Nucleus accumbens (tissue), 56 donors: ENCODE results near the gene DAPK1.
A peak's percentile ranks its signal among the peaks of the same experiment; 100 is the strongest.

ENCODE experiments used
- DNase-seq, 56 donors: peaks; one replicate each; lab custom pipeline; 2025; lab: John Stamatoyannopoulos, UW

DAPK1 gene

DNA sequence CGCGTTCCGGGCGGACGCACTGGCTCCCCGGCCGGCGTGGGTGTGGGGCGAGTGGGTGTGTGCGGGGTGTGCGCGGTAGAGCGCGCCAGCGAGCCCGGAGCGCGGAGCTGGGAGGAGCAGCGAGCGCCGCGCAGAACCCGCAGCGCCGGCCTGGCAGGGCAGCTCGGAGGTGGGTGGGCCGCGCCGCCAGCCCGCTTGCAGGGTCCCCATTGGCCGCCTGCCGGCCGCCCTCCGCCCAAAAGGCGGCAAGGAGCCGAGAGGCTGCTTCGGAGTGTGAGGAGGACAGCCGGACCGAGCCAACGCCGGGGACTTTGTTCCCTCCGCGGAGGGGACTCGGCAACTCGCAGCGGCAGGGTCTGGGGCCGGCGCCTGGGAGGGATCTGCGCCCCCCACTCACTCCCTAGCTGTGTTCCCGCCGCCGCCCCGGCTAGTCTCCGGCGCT, at the start of gene DAPK1:
DAPK1 (plus strand) TSS at position 264 of the 442 bp plus-strand sequence. CDS start 1,211 bp downstream, outside the sequence.
- DNase-seq: peak in 31 of 56 donors; percentile 9 to 74 (median 43)

DNA sequence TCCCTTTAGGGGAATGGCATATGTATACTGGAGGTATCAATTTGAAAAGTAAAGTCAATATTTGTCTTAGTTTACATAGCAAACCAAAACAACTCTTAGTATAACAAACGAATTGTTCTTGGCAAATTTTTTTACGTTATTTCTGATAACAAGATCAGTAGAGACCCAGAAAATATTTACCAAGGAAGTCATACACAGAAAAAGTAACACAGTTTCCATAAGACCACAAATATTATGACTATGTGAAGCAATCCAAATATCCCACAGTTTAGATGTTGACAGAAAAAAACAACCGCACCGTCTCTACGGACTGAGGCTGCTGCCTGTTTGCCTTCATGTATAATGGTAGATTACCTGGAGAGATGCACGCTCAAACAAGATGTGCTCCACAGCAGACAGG, 46.5 kb upstream of the DAPK1 start:
- no peak for DNase-seq

DNA sequence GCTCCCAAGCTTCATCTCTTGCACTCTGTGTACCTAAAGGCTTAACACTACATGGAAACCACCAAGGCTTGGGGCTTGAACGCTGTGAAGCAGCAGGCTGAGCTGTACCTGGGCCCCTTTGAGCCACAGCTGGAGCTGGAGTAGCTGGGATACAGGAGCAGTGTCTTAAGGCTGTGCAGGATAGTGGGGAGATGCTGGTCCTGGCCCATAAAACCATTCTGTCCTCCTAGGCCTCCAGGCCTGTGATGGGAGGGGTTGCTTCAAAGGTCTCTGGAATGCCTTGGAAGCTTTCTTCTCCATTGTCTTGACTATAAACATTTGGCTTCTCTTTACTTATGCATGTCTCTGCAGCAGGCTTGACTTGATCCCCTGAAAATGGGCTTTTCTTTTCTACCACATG, 42.3 kb upstream of the DAPK1 start:
- DNase-seq: no peak

DNA sequence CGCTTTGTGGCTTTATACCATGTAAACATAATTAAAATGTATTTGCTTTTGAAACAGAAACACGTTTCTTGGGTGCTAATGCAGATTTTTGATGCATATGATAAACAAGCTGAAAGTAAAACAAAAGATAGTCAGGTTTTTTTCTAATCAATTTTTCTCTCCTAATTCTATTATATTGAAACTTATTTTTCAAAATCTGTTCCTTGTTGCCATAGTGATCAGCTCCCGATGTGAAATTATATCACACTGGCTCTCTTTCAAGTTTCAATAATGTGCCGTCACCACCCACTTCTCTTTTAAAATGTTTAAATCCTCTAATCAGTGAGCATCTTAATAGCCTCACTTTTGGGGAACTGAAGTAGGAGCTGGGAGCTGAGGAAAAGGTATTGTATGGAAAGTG, 36.4 kb upstream of the DAPK1 start:
- no peak for DNase-seq

DNA sequence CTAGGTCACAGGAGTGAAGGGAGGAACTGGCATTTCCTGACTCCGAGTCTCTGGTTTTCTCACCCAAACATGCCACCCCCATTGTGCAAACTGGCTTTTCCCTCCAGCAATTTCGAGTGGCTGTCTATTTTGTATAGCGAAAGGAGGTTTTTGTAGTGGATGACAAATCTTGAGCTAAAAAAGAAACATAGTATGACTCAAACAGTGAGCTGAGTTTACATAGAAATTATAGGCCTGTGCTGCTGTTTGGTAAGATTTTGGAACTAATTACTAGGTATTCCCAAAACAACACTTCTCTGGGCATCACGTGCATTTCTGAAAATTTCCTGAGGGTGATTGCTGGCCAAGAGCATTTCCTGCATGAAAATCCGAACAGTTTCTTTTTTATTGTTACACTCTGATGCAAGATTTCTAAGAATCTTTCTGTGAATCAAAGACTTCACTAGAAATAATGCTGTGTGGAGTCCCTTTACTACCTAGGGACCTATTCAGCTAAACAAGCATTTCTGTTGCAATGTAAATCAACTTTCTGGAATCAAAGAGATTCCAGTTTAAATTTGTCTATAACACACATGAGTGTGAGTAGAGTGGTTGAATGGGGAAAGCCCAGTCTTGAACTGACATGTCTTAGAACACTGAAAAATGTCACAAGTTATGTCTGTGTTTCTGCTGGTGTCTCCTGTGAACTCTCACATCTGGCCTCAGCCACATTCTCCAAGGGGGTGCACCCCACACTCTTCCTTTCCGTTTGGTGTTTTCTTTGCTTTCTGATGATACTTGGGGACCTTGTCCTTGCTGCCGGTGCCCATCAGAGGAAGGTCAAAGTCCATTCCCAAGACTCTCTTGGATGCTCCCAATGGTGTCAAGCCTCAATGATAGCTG, 33.3 kb upstream of the DAPK1 start:
- peak in 4 of 56 donors; percentile 2 to 14 (median 4) for DNase-seq

DNA sequence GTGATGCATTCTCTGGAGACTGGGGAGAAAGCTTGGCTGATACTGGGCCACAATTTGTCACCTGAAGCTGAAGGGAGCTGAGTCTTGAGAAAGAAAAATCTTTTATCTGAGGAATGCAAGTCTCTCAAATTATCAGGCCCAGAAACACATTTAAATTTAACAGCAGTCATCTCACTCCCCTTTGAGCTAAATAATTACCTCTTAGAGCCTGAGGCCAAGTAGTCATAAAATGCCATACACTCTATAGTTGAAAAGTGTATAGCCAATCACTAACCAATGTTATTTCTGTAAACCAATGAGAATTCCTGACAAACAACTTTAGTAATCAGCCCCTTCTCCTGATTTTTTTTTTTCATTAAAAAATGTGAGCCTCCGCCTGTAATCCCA, 32.7 kb upstream of the DAPK1 start:
- DNase-seq: no peak

DNA sequence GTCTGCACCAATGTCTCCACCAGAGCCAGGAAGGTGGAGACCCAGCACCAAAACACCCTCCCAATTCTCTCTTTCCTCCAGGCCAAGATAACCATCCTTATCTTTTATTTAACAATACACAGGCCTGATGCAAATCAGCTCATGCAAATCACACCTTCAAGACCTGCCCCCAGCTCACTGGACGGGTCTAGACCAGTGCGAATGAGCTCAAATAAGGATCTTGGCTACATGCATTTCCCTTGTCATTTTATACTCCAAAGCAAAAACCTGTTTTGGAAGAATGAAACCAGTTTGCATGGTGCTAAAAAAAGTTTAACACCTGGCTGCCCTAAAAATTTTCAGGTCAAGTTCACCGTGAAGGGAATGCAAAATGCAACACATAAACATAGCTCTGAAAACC, 31.9 kb upstream of the DAPK1 start:
- no peak for DNase-seq

DNA sequence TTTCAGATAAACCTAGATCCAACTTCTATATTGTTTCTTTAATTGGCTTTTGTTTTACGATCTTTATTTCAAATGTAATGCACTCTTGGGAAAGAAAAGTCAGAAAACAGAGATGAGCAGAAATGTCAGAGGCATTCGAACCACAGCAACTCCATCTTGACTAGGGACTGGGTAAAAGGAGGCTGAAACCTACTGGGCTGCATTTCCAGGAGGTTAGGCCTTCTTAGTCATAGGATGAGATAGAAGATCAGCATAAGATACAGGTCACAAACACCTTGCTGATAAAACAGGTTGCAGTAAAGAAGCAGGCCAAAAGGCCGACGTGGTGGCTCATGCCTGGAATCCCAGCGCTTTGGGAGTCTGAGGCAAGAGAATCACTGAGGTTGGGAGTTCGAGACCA, 30.5 kb upstream of the DAPK1 start:
- DNase-seq: no peak

DNA sequence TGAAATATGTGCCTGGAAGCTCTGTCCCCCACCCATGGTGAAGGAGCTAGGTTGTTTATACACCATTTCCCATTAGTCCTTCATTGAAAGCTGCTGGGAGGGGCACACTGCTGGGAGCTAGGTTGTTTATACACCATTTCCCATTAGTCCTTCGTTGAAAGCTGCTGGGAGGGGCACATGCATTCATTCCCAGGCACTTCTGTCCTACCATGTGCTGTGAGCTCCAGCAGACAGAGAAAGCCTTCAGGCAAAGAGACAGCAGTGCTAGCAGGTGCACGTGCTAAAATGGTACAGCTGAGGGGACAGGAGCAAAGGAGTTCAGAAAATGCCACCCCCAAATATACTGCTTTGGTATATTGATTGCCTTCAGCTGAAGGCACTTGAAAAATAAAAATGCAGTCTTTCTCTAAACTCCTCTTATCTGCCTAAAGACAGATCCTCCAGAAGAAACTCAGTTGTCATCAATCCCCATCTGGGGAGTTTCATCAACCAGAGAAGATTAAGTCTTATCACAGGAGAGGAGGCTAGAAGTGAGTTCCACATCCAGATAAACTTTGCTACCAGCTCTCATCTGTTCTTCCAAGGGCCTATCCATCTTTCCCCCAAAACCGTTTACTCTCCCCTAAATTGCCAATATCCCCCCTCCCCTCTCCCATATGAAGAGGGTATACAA, 27.7 kb upstream of the DAPK1 start:
- no peak for DNase-seq

DNA sequence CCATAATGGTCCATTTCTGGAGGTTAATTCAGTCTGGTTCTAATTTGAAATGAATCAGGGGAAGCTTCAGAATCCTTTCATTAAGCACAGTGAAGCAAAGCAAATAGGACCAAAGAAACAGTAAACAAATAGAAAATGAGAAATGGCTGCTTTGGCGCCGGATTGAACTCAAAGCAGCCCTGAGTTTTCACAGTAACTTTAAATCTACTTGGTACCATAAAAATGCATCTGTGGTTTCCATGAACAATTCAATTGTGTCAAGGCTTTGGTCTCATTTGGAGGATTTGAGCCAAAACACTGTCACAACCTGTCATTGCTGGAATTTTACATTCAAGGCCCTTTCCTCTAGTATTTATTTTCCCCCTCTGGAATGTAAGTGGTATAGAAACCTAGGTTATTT, 25.9 kb upstream of the DAPK1 start:
- no peak for DNase-seq

DNA sequence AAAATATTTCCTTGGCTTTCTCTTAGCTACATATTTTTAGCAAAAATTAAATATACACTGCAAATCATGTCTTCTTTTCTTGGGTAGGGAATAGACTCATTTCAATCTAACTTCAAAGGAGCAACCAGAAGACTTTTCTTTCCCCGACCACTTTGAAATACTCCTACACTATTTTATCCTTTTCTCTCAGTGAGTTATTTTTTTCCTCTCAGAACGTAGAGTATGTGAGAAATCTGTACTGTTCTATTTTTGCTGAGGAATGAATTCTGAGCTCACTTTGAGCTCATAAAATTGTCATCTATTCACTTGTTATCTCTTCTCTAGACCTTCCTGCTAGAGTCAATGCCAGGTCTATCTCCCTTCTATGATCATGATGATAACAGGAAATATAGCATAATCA, 22.2 kb upstream of the DAPK1 start:
- no peak for DNase-seq

DNA sequence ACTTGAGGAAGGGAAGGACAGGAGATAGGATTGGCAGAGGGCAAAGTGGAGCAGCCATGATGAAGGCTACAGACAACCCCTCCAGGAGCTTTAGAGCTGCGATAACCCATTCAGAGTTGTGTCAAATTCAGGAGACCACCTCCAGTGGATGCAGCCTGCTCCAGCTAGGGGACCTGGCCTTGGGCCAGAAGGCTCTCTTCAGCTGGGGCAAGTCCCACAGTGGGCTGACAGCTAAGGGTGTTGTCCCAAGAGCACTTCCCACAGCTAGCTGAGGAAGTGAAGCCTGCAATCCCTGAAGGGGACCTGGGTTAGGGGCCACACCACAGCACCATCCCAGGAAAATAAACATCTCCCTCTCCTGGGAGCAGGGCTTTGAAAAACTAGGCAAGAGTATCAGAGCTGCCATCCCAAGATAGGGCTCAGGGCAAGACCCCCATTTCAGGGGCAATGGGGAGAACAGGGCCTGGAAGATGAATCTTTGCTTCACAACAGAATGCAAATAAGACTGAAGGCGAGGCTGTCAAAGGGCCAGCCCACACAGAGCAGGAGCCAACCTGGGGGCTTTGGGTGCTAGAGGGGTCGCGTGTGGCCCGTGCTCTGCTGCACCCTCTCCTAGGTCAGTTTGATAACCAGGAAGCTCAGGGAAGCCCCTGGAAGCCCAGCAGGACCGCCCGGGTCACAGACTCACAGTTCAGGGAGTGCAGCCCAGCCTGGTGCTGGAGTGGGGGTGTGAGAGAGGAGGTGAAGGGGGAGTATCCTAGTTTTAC, 19.3 kb upstream of the DAPK1 start:
- no peak for DNase-seq

DNA sequence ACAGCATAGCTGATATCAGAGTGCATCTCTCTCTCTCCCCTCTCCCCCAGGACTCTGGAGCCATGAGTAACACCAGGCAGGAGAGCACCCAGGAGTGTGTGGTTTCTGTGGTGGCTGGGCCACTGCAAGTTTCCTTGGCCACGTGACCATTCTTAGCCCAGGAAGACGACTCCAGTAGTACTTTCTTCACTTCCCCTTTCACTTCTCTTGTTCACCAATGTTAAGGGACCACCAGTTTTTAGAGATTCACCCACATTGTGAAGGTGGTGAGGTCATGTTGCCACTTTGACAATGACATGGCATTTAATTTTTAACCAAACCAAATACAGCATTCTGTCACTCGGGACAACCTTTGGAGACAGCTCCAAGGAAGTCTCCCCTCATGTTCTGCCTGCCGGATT, 17.9 kb upstream of the DAPK1 start:
- peak in 5 of 56 donors; percentile 3 to 23 (median 10) for DNase-seq

DNA sequence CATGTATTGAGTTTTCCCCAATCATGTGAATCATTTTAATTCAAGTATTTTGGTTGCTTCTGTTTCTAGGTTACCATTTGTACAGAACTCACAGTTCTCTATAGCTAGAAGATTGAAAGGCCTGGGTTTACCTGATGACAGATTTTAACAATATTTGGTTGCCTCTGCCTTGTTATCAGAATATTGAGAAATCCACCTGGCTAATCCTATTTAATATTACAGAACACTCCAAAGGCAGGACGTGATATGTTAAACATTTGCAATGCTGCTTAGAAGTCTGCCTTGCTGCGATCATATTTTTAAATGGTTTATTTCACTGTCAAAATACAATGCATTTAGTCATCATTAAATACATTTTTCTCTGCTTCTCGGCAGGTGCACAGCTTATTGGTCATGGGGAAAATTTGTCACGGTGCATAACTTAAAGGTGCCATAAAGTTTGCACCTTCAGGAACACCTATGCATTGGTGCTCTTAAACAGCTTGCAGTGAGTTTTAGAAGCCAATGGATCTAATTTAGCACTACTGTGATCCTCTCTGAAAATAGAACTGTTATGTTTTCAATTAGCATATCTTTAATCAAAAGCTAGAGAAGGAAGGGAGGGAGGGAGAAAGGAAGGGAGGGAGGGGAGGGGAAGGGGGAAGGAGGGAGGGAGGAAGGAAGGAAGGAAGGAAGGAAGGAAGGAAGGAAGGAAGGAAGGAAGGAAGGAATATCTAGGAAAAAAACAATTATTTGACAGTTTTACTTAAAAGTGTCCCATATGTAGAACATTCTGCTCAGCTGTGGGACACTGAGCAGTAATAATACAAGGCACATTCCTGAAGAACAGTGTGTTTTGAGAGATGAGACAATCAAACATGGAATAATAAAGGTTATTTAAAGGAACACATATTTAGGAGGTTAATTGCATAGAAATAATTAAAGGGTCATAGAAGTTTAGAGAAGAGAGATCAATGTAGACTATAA, 15.5 kb upstream of the DAPK1 start:
- DNase-seq: no peak

DNA sequence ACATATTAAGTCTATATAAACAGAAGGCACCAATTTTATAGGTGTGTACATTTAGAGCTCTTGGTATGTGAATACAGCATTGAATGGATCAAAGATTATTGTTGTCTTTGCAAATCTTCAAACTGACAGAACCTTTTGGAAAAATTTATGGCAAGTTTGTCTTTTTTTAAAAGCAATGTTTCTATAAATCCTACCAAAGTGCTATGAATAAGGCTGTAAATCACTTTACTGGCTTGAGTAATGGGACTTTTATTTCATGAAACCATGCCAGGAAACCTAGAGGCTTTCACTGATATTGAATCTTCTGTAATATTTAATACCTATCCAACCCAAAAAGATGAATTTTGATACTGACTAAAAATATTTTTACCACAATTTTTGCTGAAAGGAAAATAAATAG, 7.4 kb upstream of the DAPK1 start:
- no peak for DNase-seq

DNA sequence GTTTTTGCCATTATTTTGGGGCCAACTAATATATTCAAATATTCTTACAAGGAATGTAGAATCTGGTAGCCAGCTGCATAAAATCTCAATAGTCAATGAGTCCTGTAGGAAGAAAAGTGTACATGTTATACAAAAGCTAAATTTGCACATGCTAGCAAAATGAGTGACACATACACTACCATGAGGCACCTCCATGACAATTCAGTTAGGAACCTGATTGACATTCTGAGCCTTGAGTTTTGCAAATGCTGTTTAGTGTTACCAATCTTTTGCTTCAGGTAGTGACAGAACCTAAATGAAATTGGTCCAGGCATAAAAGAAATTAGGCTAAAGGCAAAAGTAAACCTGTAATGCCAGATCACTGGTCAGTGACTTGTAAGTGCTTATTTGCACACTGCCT, 6.8 kb upstream of the DAPK1 start:
- DNase-seq: no peak

DNA sequence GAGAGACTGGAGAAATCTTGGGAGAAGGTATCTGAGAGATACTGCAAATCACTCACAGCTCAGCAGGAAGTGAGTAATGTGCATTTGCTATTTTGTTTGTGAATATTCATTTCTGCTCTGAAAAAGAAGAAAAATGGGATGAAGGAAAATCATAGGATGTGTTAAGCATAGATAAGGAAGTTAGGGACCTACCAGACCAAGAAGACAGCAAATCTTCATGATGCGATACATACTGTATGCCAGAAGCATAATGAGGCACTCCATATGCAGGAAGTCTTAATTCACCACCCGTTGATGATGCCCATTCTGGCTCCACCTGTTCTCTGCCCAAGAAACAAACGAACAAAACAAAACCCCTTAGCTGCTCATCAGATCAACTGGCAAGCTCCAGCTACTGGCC, 6.1 kb upstream of the DAPK1 start:
- no peak for DNase-seq

DNA sequence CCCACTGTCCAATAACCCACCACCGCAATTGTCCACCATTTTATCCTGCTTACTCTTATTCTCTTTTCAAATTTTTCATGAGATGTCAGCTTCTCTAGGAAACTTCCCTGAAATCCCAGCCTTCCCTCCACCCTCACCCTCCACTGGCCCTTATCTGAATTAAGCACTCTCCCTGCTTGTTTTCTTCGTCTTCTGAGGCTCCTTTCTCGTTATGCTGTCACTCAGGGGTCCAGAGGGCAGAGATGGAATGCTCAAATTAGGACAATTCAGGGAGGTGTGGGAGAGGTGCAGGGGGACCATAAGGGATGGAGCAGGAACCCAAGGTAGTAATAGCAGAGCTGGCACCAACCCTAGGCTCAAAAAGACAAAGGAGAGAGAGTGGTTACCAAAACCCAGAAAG, 5.0 kb upstream of the DAPK1 start:
- no peak for DNase-seq

DNA sequence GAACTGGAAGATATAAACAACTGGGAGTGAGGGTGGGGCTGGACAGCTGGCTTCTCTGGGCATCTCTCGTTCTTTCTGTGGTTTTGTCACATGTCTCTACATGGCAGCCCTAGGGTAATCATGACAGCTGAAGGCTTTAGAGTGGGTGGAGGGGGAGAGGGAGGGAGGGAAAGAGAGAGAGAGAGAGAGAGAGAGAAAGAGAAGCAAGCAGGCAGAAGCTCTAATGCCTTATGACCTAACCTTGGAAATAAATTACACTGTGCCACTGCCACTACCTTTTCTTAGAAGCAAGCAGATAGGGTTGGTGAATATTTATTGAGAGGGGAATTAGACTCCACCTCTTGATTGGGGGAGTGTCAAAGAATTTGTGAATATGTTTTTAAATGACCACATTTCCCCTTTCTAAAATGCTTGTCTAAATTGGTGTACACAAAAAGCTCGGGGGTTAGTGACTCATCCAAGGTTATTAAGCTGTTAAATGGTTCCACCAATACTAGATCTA, 2.6 kb upstream of the DAPK1 start:
- DNase-seq: no peak

DNA sequence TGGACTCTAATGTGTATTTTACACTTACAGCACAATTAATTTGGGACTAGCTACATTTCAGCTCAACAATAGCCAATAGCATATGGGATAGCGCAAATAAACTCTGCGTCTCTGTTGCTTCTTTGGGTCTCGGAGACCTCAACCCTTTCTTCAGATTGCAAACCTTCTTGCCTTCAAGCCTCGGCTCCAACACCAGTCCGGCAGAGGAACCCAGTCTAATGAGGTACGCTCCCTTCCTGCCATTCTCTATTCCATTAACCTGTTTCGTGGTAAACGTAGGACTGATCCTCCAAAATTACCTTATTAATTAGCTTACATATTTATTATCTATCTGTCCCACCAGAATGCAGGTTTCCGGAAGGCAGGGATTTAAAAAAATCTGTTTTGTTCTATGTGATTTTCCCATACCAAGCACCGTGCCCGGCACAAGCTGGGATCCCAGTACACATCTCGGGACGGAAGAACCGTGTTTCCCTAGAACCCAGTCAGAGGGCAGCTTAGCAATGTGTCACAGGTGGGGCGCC, 525 bp upstream of the DAPK1 start:
- DNase-seq: no peak
